GM13976 (cell line): ENCODE data around the gene KCTD12.
"Not testable (repeated sequence)": the region's sequence is repeated elsewhere in the genome, so short reads cannot be mapped to it uniquely, and the experiment has no call there.

Experiments
- DNase-seq: peaks from one replicate; pipeline ENCODE4 v3.0.0; 2012; ENCODE audit warnings: low spot score
- in situ Hi-C: fragments of 300-500 bp; cut with MboI; formaldehyde crosslinking; loops from one replicate; pipeline ENCODE4 v1.12.0; 2022; ENCODE audit warnings: low sequenced_read_pairs, mixed read lengths, inconsistent platforms; ENCODE audit not compliant: unreplicated experiment
- TF ChIP-seq, protein P1 (sequence below): IDR thresholded peaks from 2 replicates; pipeline ENCODE4 v1.5.1; 2012; ENCODE audit warnings: borderline replicate concordance, mild to moderate bottlenecking; ENCODE audit not compliant: insufficient read depth; ENCODE audit errors: extremely low read depth, missing control alignments, control extremely low read depth

Gene KCTD12

DNA sequence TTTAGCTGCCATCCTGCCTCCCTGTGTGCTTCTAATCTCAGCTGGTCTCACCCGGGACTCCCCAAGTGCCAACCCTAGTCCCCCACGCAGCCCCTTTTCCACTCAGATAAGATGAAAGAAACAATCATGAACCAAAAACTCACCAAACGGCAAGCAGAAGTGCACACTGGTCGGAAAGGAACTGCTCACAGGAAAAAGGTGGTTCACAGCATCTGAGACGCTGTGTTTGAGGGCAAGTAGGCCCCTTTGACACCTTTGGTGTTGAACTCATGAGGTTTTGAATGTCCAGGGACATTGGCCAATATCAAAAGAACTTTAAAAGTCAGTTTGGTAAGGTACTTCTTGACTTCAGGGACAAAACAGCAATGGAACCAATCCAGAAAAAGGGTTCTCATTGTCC is 41.8 kb upstream of the KCTD12 start:
- in situ Hi-C loops, result no loop called here
- DNase-seq, result no peak

GRCh38 chr13:76925115-76925514 is 38.9 kb upstream of the KCTD12 start:
- in situ Hi-C loops, result no loop called here
- TF ChIP-seq, protein P1, sequence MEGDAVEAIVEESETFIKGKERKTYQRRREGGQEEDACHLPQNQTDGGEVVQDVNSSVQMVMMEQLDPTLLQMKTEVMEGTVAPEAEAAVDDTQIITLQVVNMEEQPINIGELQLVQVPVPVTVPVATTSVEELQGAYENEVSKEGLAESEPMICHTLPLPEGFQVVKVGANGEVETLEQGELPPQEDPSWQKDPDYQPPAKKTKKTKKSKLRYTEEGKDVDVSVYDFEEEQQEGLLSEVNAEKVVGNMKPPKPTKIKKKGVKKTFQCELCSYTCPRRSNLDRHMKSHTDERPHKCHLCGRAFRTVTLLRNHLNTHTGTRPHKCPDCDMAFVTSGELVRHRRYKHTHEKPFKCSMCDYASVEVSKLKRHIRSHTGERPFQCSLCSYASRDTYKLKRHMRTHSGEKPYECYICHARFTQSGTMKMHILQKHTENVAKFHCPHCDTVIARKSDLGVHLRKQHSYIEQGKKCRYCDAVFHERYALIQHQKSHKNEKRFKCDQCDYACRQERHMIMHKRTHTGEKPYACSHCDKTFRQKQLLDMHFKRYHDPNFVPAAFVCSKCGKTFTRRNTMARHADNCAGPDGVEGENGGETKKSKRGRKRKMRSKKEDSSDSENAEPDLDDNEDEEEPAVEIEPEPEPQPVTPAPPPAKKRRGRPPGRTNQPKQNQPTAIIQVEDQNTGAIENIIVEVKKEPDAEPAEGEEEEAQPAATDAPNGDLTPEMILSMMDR, result no peak
- no peak for DNase-seq

More for the DNA sequence above, 41.8 kb upstream of the KCTD12 start:
- TF ChIP-seq, protein P1, result no peak

DNA sequence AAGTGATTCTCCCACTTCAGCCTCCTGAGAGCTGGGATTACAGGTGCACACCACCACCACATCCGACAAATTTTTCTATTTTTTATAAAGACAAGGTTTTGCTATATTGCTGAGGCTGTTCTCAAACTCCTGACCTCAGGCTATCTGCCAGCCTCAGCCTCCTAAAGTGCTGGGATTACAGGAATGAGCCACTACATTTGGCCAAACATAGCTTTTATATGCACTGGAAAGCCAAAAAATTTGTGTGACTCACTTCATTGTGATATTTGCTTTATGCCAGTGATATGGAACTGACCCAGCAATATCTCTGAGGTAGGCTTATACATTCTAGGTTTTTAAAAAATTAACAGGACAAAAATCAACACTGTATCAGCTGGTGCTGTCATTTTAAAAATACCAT is 35.3 kb upstream of the KCTD12 start:
- TF ChIP-seq, protein P1, result no peak
- in situ Hi-C loops, result loop anchor here (25.0 kb wide), 3 partner anchors 434 to 1034 kb away; no protein-coding TSS in a partner anchor
- no peak for DNase-seq

DNA sequence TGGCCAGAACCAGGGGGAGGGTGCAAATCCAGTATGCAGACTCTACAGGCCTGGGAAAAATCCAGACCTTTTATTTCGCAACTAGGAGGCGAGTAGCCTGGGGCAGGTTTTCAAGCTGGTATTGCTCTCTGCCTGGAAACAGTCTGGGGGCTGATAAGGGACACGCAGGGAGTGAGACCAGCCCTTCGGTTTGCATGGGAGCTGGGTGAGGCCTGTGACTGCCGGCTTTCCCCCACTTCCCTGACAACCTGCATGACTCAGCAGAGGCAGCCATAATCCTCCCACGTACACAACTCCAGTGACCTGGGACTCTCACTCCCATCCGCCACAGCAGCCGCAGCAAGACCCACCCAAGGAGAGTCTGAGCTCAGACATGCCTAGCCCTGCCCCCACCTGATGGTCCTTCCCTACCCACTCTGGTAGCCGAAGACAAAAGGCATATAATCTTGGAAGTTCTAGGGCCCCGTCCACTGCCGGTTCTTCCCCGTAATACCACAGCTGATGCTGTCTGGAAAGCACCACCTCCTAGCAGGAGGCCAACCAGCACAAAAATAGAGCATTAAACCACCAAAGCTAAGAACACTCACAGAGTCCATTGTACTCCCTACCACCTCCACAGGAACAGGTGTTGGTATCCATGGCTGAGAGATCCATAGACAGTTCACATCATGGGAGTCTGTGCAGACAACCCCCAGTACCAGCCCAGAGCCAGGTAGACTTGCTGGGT is 31.7 kb upstream of the KCTD12 start:
- in situ Hi-C loops, result loop anchor here (25.0 kb wide), 3 partner anchors 431 to 1031 kb away; no protein-coding TSS in a partner anchor
- DNase-seq, result not testable (repeated sequence)

- TF ChIP-seq, protein P1, result no peak
- DNase-seq, result no peak
- in situ Hi-C loops, result loop anchor here (25.0 kb wide), 3 partner anchors 430 to 1030 kb away; no protein-coding TSS in a partner anchor
Observed at GRCh38 chr13:76917095-76917494, 30.9 kb upstream of the KCTD12 start.

- no peak for DNase-seq
- TF ChIP-seq, protein P1, result no peak
- in situ Hi-C loops, result loop anchor here (25.0 kb wide), 3 partner anchors 427 to 1027 kb away; no protein-coding TSS in a partner anchor
Observed at GRCh38 chr13:76913898-76914297, 27.7 kb upstream of the KCTD12 start.

DNA sequence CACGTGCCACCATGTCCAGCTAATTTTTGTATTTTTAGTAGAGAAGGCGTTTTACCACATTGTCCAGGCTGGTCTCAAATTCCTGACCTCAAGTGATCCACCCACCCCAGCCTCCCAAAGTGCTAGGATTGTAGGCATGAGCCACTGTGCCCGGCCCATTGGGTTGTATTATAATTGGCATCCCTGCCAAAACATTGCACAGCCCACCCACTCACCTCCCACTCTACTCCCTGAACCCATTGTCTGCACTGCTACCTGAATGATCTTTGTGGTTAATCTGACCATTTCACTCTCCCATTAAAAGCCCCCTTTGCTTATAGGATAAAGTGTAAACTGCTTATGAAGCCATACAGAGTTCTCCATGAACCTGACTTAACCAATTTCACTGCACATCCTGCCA is 26.3 kb upstream of the KCTD12 start:
- in situ Hi-C loops, result loop anchor here (25.0 kb wide), 3 partner anchors 425 to 1025 kb away; no protein-coding TSS in a partner anchor
- TF ChIP-seq, protein P1, result no peak
- DNase-seq, result no peak
